NCI-H1930 (cell line): ENCODE data around the gene CGN.

Source experiments
- DNase-seq, 2 experiments: peaks; one replicate each; lab custom pipeline; 2025; lab: John Stamatoyannopoulos, UW

The CGN gene

DNA sequence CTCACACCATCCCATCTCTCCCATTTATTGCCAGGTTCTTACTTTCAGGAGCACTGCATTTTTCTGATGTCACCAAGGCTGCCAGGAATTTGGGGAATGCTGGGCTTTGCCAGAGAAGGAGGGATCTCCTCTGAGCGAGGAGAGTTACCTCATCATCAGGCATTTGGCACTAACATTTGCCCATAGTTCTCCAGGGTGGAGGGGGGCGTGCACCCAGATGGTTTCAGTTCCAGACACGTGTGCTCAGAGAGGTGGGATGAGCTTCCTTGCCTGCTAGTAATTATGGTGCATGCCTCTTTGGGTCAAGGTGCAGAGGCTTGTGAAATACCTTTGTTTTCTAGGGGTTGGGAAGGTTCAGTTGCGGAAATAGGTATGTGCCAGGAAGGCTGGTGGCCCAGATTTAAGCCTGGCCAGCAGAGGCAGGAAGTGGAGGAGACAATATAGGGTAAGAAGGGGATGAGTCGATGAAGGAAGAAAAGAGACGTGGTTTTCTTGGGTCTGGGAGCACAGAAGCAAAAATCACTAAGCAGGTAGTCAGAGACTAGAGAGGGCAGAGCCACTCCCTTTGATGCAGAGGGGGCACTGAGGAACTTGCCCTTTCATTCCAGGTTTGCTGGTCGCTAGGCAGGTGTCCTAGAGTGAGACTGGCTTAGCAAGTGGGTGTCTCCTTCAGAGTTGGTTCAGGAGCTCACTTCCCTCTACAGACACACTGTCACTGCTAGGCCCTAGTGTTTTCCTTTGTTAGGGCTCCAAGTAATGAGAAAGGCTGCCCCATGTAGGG, 36.1 kb downstream of the CGN start:
- no peak for DNase-seq

DNA sequence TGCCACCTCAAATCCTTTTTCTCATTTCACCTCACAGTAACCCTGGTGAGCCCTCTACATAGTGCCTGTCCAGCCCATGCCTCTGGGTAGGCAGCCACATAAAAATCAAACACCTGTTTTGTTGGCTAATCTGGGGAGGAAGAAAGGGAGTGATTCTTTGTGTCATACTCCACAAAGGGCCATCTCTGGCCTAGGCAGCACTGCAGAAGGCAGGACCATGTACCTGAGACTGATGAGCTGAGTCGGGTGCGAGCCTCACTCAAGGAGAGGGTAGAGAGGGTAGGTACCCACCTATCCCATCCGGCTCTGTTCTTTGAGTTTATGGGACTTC, 36.7 kb downstream of the CGN start:
- DNase-seq, result no peak

DNA sequence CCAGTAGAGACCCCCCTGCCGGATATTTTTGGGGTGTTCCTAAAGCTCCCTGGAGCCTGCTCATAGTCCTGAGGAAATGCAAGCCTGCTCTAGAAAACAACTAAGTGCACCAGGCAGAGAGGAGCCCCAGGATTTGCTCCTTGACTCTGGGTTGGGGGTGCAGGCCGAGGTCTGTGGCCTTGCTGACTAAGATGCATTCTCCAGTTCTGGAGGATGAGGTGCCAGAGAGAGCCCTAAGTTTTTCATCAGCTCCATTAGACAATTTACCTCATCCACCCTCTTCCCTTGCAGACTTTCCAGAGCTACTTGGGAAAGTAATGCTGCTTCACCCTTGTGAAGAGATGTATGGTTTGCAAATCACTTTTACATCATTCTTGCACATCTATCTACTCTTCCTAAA, 38.0 kb downstream of the CGN start:
- DNase-seq, result no peak

DNA sequence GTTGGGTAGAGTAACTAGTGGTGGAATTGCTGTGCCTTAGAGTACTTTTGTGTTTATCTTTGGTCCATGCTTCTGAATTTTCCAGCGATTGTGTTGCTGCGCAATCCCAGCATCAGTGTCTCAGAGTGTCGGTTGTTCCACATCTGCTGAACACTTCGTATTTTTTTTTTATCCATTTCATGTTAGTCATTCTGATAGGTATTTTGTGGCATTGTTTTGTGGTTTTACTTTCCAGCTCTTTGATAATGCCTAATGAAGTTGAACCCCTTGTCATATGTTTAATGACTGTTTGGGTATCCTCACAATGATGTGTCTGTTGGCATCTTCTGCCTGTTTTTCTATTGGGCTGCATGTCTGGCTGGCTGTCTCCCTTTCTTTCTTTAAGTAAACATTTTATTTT, 42.5 kb downstream of the CGN start:
- DNase-seq, result no peak

DNA sequence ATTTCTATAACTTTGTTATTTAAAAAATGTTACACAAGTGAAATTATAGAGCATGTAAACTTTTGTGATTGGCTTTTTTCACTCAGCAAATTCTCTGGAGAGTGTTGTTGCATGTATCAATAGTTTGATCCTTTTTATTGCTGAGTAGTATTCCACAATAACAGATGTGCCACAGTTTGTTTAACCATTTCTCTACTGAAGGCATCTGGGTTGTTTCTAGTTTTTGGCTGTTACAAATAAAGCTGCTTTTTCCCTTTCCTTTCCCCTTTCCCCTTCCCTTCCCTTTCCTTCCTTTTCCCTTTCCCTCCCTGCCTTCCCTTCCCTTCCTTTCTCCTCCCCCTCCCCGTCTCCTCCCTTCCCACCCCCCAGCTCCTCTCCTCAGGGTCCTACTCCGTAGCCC, 44.9 kb downstream of the CGN start:
- DNase-seq, result no peak

DNA sequence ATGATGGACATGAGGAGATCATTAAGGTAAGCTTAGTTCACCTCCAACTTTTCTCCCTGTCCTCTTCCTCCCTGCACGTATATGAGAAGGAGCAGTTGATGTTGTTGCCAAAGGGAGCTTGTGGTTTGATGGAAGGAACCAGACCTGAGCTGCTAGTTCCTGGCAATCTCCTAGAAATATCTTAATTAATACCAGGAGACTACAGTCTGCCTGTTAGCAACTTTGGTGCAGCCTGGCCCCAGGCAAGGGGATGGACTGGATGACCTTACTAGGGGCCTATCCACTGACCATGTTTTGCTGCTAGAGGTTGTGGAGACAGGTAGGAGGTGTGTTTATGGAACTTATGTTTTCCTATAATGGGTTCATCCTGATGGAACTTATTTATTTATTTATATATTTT, 51.5 kb downstream of the CGN start:
- DNase-seq, result no peak

DNA sequence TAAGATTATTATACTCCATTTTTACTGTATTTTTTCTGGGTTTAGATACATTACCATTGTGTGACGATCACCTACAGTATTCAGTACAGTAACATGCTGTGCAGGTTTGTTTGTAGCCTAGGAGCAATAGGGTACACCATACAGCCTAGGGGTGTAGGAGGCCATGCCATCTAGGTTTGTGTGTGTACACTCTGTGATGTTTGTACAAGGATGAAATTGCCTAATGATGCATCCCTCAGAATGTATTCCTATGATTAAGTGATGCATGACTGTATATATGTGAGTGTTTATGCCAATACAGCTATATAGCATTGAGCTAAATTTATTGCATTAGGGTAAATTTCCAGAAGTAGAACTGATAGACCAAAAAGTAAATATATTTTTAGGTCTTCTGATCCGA, 52.2 kb downstream of the CGN start:
- no peak for DNase-seq

DNA sequence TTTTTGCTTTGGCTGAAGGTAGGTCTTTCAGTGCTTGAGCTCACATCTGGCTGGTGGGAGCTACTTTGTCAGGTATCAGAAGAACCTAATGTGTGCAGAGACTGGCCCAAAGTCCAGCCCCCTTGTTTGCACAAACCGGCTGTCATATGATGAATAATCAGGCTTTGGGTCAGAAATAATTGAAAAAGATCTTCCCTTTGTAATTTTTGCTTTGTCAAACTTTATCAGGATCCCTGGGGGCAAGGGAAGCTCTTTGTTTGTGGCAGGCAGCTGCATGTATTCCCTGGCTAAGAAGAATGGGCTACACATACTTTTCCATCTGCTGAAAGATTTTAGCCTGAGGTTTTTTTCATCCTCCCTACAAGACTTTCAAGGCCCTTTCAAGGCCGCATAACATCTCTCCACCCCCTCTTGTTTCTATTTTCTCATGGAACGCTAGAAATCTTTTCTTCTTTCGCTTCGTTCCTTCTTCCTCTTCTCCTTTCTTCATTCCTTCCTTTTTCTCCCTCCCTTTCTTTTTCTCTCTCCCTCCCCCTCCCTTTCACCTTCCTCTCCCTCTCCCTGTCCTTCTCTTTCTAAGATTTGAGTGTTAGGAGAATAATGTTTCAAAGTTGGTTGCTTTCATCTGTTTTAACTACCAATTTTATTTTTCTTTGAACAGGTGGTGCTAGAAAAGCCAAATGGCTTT, 54.5 kb downstream of the CGN start:
- no peak for DNase-seq

DNA sequence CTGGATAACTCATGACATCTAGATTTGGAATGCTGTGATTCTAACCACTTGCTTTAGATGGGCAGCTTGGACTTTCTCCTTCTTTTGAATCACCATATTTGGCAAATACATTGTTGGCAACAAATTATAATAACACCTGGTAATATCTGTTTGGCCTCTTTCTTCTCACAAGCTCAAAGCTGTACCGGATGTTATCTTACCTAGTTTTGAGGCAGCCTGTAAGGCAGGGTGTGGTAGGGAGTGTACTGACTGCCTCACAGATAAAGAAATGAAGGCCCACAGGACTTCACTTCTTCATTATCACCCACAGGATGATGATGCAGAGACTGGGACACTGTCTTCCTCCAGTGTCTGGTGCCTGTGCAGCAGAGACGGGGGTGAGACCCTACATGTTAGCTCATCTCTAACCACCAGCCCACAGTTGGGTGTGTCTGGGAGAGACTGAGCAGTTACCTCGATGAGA, 57.5 kb downstream of the CGN start:
- no peak for DNase-seq

DNA sequence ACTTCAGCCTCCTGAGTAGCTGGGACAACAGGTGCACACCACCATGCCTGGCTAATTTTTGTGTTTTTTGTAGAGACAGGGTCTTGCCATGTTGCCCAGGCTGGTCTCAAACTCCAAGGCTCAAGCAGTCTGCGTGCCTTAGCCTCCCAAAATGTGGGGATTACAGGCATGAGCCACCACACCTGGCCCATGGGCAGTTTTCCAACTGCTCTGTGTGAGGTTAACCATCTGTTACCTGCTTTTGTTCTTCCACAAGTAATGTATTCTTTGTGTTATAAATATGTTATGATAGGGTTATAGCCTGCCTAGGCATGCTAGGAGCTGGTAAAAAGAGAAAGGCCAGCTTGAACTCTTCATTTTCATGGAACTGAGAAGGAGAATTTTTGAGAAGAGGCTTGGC, 59.6 kb downstream of the CGN start:
- no peak for DNase-seq

DNA sequence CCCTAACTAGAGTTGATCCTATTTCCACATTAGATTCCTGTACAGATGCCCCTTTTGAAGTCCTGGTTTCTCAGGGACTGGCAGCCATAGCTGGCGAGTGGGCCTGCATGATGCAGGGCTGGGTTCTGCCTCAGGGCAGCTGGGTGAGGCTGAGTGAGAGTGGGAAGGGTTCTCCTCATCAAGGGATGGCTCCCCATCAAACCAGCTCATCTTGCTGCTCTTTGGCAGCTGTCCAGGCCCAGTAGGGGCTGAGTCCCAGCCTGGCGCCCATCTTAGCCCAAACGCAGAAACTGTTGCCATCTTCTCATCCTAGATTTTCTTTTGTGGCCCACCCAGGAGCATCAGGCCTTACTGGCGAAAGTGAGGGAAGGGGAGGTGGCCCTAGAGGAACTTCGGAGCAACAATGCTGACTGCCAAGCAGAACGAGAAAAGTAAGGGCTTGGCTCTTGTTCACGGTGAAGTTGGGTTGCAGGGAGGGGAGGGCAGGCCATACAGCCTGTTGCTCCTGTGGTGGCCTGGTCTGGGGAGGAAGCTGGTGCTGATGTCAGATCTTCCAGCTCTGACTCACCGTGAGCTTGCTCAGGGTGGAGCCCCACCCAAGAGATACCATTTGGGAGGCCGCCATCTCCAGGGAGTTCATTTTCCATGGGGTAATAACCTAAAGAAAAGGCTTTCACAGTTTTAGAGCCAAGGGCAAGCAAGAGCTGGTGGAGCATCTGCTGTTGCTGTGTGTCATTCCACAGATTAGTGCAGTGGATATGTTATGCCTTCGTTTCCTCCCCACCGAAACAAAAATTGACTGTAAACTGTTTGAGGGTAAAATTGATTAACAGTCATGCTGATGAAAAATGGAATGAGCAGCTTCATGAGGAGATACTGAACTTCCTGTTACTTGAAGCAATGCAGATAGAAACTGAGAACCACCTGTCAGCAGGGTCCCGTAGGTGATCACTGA, 63.7 kb downstream of the CGN start:
- no peak for DNase-seq

DNA sequence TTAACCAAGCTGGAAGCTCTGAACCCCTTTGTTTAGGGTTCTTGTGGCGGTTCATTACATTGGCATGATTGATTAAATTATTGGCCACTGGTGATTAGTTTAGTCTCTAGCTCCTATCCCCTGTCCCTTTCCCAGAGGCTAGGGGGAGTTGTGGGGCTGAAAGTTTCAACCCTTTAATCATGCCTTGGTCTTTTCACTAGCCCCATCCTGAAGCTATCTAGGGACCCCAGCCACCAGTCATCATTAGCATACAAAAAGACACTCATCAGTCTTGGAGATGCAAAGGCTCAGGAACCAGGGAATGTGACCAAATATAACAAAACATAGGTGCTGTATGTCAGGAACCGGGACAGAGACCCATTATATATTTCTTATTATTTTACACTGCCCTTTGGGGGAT, 66.0 kb downstream of the CGN start:
- DNase-seq, result no peak

DNA sequence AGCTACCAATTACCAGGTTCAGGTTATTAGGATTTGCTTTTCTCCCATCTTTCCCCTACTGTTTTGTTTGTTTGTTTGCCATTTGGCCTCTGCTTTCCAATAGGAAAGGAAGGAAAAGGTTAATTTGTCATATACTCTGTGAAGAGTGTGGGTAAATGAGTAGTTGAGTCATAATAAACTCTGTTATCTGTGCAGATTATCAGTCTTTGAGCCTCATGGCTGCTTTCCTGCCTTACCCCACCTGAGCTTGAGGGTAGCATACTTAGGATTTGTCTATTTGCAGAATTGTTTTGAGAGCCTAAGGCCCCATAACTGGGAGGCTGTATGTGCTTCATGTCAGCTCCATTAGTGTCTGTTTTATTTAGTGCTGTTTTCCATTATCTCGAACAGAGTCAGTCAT, 67.8 kb downstream of the CGN start:
- no peak for DNase-seq

DNA sequence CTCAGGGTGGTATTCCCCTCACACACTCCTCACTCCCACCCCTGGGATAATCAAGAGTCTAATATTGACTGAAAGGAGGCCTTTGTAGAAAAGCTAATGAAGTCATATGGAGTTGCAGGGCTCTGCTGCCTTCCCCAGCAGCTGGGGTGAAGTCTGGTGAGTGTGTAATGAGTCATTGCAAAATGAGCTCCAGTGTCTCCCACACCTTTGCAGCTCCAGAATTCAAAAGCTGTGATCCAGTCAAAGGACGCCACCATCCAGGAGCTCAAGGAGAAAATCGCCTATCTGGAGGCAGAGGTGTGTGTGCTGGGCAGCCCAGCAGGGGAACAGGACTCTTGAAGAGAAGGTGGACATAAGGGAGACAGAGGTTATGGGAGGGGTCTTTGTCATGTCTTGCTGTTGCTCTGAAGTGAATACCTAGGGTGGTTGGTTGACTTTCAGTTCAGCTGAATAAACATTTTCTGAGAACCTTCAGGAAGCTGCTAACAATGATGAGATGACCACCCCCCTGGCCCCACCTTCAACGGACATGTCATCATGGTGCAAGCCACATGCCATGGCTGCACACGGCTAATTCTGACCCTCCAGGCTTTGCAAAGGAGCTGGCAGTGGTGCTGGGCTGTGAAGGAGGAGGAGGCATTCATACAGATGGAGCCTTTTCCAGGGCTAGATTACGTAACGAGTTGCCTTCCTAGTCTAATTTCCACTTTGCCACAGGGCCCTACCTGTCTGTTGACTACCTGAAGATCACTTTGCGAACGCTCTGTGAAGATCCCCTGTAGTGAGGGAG, 68.4 kb downstream of the CGN start:
- DNase-seq, result no peak

DNA sequence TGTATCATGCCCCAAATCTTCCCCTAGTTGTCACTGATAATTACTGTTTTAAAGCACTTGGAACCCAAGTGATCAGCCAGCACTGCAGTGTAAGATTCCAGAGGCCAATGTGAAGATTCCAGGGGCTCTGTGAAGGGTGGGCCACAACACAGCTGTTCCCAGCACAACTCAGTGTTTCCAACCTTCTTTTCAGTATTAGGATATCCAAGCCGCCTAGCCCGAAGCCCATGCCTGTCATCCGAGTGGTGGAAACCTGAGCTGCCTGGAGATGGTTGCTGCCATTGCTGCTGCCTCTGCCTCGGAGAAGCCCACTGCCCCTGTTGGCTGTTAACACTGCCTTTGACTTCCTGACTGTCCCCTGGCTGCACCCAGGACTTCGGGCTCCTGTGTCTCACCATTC, 70.3 kb downstream of the CGN start:
- DNase-seq, result no peak

DNA sequence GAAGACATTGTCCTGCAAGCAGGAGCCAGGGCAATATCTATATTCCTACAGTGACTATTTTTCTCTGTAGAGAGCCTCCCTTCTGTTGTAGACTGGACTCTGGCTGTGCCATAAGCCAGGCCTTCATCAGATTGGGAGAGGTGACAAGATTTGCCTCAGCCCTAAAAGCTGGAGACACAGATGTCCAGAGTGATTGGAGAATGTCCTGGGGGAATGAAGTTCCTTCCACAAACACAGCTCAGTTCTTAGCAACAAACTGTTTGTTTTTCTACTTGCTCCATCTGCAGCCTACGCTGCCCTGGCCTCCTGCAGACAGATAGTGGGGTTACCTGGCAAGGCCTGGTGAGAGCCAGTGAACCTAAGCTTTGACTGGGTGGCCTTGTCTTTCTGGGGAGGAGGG, 70.7 kb downstream of the CGN start:
- DNase-seq, result no peak

DNA sequence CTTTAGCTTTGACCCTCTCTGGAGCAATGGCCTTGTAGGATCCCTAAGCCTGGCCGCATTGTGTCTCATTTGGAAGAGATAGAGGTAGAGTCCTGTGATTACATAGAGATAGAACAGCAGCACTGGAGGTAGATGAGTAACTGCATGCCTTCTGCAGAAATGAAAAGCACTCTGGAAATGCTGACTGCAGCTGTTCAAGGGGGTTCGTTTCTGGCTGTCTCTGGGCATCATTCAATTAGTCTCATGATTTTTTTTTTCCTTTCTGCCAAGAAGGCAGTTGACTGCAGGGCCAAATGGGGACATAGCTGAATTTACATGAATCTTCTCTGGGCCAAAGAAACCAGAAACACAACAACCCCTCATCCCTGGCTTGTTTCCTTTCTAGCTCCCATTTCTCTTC, 72.6 kb downstream of the CGN start:
- DNase-seq, result no peak

DNA sequence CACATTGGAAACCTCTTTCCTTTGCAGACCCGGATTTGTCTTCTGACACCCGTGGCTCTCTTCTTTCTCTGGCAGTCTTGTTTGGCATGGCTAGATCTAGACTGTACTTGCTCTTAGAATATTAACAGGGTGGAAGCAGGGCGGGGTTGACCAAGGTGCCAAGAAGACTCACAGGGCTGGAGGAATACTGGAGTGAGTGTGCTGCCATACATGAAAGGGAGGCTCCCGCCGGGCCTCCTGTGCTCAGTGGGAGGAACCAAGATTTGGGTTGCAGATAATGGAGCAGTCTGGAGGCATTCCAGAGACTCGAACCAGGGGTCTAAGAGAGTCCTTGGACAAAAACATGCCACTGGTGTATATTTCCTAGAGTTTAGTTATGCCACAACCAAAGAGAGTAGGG, 73.1 kb downstream of the CGN start:
- DNase-seq, result no peak

DNA sequence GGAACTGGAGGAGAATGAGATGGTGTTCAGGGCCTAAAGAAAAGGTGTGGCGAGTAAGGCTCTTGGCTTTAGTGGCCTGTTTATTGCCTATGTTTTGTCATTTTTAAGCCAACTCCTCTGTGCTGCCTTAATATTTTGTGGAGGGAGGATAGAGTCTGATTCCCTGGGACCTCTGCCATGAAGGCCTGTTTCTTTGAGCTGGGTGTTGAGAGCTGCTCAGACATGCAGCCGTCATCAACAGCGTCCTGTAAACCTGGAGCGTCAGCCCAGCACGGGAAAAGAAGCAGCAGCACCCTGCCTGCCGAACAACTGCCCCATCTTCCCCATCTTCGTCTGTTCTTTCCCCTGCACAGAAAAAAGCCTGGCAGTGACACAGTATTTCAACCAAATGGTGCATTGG, 73.6 kb downstream of the CGN start:
- DNase-seq, result no peak

DNA sequence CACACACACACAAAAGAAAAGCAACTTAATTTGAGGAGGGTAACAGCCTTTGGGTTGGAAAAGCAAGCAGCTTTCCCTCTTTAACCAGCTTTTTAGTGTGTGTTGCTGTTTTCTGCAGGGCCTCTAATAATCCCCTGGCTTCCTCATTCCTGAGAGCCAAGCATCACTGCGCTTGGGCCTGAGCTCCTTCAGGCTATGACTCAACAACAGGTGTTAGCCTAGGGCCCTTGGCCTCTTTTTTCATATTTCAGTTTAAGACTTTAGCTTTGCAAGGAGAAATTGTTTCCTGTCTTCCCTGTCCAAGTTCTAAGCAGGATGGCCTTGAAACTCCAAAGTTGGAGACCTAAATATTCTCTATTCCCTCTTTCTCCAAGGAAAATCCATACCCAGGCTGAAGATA, 74.4 kb downstream of the CGN start:
- no peak for DNase-seq
